ENCODE data around the gene ADPGK.
"Not testable (repeated sequence)": the region's sequence is repeated elsewhere in the genome, so short reads cannot be mapped to it uniquely, and the experiment has no call there.

The ADPGK gene

GRCh38 chr15:72725446-72725845 is 58.1 kb downstream of the ADPGK start:
- H3K4me3 ChIP-seq (ENCODE audit: low read depth, low read length): no peak overlapping the region
- DNase-seq (ENCODE audit: low read depth): no peak
- TF ChIP-seq, protein P1, sequence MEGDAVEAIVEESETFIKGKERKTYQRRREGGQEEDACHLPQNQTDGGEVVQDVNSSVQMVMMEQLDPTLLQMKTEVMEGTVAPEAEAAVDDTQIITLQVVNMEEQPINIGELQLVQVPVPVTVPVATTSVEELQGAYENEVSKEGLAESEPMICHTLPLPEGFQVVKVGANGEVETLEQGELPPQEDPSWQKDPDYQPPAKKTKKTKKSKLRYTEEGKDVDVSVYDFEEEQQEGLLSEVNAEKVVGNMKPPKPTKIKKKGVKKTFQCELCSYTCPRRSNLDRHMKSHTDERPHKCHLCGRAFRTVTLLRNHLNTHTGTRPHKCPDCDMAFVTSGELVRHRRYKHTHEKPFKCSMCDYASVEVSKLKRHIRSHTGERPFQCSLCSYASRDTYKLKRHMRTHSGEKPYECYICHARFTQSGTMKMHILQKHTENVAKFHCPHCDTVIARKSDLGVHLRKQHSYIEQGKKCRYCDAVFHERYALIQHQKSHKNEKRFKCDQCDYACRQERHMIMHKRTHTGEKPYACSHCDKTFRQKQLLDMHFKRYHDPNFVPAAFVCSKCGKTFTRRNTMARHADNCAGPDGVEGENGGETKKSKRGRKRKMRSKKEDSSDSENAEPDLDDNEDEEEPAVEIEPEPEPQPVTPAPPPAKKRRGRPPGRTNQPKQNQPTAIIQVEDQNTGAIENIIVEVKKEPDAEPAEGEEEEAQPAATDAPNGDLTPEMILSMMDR (IDR thresholded peaks at IDR 0.05; ENCODE audit: control insufficient read depth, extremely low read depth, insufficient read depth): no peak

DNA sequence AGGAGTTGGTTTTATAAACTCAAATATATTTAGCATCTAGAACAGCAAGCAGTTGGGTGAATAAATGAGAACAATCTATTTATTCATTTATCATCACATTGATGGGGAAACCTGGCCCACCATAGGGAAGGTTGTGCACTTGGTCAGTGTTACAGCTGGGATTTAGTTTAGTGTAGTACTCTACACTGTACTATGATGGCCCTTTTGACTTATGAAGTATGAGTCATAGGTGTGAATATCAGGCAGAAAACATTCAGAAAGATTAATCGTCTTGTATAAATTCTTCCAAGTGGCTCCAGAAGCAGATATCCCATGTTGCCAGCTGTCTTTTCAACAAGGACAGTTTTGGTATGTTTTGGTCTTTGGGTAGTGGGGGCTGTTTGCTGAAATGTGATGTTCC is 59.5 kb downstream of the ADPGK start:
- TF ChIP-seq, protein P1 (IDR thresholded peaks at IDR 0.05; ENCODE audit: control insufficient read depth, extremely low read depth, insufficient read depth): no peak
- DNase-seq (ENCODE audit: low read depth): no peak
- H3K4me3 ChIP-seq (ENCODE audit: low read depth, low read length): no peak overlapping the region

DNA sequence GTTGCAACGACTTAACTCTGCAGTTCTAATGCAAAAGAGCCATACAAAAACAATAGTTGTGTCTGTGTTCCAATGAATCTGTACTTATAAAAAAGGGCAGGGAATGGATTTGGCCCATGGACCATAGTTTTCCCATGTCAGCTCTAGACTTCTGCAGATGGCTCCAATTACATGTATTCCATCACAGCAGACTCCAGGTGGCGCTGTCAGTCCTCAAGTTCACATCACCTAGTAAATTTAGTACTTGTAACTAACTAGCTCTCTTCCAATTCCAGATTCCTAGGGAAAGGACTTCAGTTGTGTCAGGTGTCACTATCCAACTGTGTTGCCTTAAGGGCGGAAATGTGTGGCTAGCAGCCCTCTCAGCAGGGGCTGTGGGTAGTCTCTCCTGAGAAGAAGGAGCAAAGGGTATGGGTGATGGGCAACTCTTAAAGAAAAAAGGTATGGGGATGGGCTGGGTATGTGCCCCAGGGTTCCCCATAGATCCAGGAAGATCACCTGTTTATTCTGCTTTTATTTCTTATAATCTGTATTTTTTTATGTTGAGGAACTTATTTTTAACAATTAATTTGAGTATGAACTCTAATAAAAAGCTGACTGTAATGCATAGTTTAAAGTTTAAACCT is 61.4 kb downstream of the ADPGK start:
- TF ChIP-seq, protein P1 (IDR thresholded peaks at IDR 0.05; ENCODE audit: control insufficient read depth, extremely low read depth, insufficient read depth): peak; percentile 82
- H3K4me3 ChIP-seq (ENCODE audit: low read depth, low read length): no peak overlapping the region
- DNase-seq (ENCODE audit: low read depth): peak; percentile 72

DNA sequence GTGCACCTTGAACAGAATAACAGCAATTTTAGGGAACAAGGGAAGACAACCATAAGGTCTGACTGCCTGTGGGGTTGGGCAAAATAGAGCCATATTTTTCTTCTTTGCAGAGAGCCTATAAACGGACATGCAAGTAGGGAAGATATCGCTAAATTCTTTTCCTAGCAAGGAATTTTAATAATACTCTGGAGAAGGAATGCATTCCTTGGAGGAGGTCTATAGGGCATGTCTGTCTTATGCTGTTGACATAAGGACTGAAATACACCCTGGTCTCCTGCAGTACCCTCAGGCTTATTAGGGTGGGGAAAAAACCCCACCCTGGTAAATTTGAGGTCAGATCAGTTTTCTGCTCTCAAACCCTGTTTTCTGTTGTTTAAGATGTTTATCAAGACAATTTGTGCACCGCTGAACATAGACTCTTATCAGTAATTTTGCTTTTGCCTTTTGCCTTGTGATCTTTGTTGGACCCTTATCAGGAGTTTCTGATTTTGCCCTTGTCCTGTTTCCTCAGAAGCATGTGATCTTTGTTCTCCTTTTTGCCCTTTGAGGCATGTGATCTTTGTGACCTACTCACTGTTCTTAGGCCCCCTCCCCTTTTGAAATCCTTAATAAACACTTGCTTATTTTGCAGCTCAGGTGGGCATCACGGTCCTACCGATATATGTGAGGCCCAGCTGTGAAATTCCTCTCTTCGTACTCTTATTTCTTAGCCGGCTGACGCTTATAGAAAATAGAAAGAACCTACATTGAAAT is 74.8 kb downstream of the ADPGK start:
- DNase-seq (ENCODE audit: low read depth); H3K4me3 ChIP-seq (ENCODE audit: low read depth, low read length): not testable (repeated sequence)

DNA sequence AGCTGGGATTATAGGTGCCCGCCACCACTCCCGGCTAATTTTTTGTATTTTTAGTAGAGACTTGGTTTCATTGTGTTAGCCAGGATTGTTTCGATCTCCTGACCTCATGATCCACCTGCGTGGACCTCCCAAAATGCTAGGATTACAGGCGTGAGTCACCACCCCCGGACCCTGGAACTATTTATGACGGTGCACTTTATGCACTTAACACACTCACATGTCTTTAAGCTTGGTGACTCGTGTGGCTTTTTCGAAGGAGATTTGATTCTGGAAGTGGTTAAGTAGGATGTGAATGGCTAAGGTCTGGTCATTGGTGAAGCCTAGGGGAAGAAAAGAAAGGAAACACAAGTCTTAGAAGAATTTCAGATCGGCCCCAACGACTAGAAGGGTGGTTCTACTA is 77.3 kb downstream of the ADPGK start:
- H3K4me3 ChIP-seq (ENCODE audit: low read depth, low read length): no peak overlapping the region
- TF ChIP-seq, protein P1 (IDR thresholded peaks at IDR 0.05; ENCODE audit: control insufficient read depth, extremely low read depth, insufficient read depth): no peak
- DNase-seq (ENCODE audit: low read depth): no peak
